ENCODE measurements around the gene GRK5. TPM values are rescaled to one million over a fixed set of nuclear protein-coding genes. Genes with fewer than 3 reads are reported as not detected.
A peak's percentile ranks its signal among the peaks of the same experiment; 100 is the strongest.

Gene GRK5
- total RNA-seq, 1 donor from 2014 or later: 25.3 TPM

- H3K27me3 Mint-ChIP-seq (ENCODE audit: insufficient read depth): no peaks in the 10 kb centered on the region
- DNase-seq (ENCODE audit: low spot score): no peak
- no peak overlapping the region for H3K4me3 Mint-ChIP-seq
- H3K4me1 Mint-ChIP-seq (ENCODE audit: low read depth): no peaks in the 10 kb centered on the region
- H3K36me3 Mint-ChIP-seq (ENCODE audit: low read depth): peaks cover 51% of the 10 kb centered on the region
- H3K9me3 Mint-ChIP-seq: peaks cover 44% of the 10 kb centered on the region
- intact Hi-C loops (cut with micrococcal nuclease): no loop called here
- no peak overlapping the region for H3K27ac Mint-ChIP-seq
Measured at GRCh38 chr10:119352807-119353206, 145.4 kb downstream of the GRK5 start.

GRCh38 chr10:119353421-119353820 is 146.1 kb downstream of the GRK5 start:
- H3K27ac Mint-ChIP-seq: no peak overlapping the region
- no peak for DNase-seq (ENCODE audit: low spot score)
- H3K4me3 Mint-ChIP-seq: no peak overlapping the region
- intact Hi-C loops (cut with micrococcal nuclease): no loop called here
- H3K36me3 Mint-ChIP-seq (ENCODE audit: low read depth): peaks cover 48% of the 10 kb centered on the region
- peaks cover 44% of the 10 kb centered on the region for H3K9me3 Mint-ChIP-seq
- no peaks in the 10 kb centered on the region for H3K27me3 Mint-ChIP-seq (ENCODE audit: insufficient read depth)
- peaks cover 2% of the 10 kb centered on the region for H3K4me1 Mint-ChIP-seq (ENCODE audit: low read depth)

GRCh38 chr10:119355930-119356329 is 148.6 kb downstream of the GRK5 start:
- Mint-ChIP-seq H3K27me3 (ENCODE audit: insufficient read depth) (no peaks in the 10 kb centered on the region), H3K4me1 (ENCODE audit: low read depth) (peaks cover 21% of the 10 kb centered on the region), H3K4me3 (no peak overlapping the region), H3K27ac (no peak overlapping the region), H3K36me3 (ENCODE audit: low read depth) (peaks cover 40% of the 10 kb centered on the region), H3K9me3 (peaks cover 43% of the 10 kb centered on the region)
- intact Hi-C loops (cut with micrococcal nuclease): no loop called here
- DNase-seq (ENCODE audit: low spot score): no peak

- H3K36me3 Mint-ChIP-seq (ENCODE audit: low read depth): peaks cover 33% of the 10 kb centered on the region
- no peaks in the 10 kb centered on the region for H3K27me3 Mint-ChIP-seq (ENCODE audit: insufficient read depth)
- no peak overlapping the region for H3K4me3 Mint-ChIP-seq
- peaks cover 28% of the 10 kb centered on the region for H3K9me3 Mint-ChIP-seq
- intact Hi-C loops (cut with micrococcal nuclease): no loop called here
- no peak for DNase-seq (ENCODE audit: low spot score)
- no peak overlapping the region for H3K27ac Mint-ChIP-seq
- H3K4me1 Mint-ChIP-seq (ENCODE audit: low read depth): peaks cover 27% of the 10 kb centered on the region
Measured at GRCh38 chr10:119357412-119358151, 150.2 kb downstream of the GRK5 start.

GRCh38 chr10:119358152-119358512 is 150.8 kb downstream of the GRK5 start:
- DNase-seq (ENCODE audit: low spot score): no peak
- no peak overlapping the region for H3K27ac Mint-ChIP-seq
- H3K9me3 Mint-ChIP-seq: peaks cover 22% of the 10 kb centered on the region
- H3K36me3 Mint-ChIP-seq (ENCODE audit: low read depth): peaks cover 29% of the 10 kb centered on the region
- no peaks in the 10 kb centered on the region for H3K27me3 Mint-ChIP-seq (ENCODE audit: insufficient read depth)
- H3K4me3 Mint-ChIP-seq: no peak overlapping the region
- intact Hi-C loops (cut with micrococcal nuclease): no loop called here
- H3K4me1 Mint-ChIP-seq (ENCODE audit: low read depth): peaks cover 27% of the 10 kb centered on the region

- no peak overlapping the region for H3K4me3 Mint-ChIP-seq
- H3K9me3 Mint-ChIP-seq: peaks cover 19% of the 10 kb centered on the region
- peaks cover 29% of the 10 kb centered on the region for H3K36me3 Mint-ChIP-seq (ENCODE audit: low read depth)
- intact Hi-C loops (cut with micrococcal nuclease): no loop called here
- H3K27me3 Mint-ChIP-seq (ENCODE audit: insufficient read depth): no peaks in the 10 kb centered on the region
- no peak for DNase-seq (ENCODE audit: low spot score)
- H3K4me1 Mint-ChIP-seq (ENCODE audit: low read depth): peaks cover 27% of the 10 kb centered on the region
- H3K27ac Mint-ChIP-seq: no peak overlapping the region
Measured at GRCh38 chr10:119358567-119358966, 151.2 kb downstream of the GRK5 start.

DNA sequence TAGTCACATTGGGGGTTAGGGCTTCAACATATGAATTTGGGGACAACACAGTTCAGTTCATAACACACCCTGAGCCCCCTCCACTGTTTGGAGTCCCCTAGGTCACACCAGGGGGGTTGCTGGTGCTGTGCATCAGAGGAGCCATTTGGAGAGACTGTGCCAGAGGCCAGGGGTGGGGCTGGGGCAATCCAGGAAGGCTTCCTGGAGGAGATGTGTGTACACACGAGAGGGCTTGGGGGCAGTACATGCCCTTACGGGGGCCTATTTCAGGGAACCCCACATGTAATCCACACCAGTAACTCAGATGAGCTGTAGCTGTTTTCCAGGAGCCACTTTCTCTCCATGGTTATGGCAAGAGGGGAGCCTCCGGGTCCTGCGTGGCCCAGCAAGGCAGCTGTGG is 151.7 kb downstream of the GRK5 start:
- Mint-ChIP-seq H3K27ac (no peak overlapping the region), H3K4me1 (ENCODE audit: low read depth) (peaks cover 27% of the 10 kb centered on the region), H3K36me3 (ENCODE audit: low read depth) (peaks cover 29% of the 10 kb centered on the region), H3K27me3 (ENCODE audit: insufficient read depth) (no peaks in the 10 kb centered on the region), H3K4me3 (no peak overlapping the region), H3K9me3 (peaks cover 19% of the 10 kb centered on the region)
- DNase-seq (ENCODE audit: low spot score): no peak
- intact Hi-C loops (cut with micrococcal nuclease): no loop called here

DNA sequence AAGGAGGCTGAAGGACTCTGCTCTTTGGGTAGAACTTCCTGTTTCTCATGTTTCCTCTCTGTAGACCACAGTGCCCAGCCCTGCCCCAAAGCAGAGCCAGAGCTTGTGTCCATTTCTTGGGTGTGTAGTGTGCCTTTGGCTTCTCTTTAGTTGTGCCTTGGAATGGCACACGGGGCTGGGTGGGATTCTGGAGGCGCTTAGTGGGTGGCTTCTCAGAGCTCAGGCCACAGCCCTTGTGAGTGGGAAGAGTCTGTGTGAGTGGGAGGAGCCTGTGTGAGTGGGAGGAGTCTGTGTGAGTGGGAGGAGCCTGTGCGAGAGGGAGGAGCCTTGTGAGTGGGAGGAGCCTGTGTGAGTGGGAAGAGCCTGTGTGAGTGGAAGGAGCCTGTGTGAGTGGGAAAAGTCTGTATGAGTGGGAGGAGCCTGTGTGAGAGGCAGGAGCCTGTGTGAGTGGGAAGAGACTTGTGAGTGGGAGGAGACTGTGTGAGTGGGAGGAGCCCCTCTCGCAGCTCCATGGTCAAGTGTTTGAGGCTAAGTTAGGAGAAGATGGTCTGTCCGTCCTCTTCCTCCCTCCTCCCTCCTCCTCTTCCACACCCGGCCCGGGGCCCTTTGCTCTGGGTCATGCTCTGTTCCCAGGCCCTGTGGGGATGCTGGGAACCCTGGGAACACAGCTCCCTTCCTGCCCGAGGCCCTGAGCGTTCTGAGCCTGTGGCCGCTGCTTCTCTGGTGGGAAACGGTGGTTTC is 153.0 kb downstream of the GRK5 start:
- intact Hi-C loops (cut with micrococcal nuclease): no loop called here
- Mint-ChIP-seq H3K4me1 (ENCODE audit: low read depth) (peaks cover 27% of the 10 kb centered on the region), H3K9me3 (peaks cover 19% of the 10 kb centered on the region), H3K4me3 (no peak overlapping the region), H3K27me3 (ENCODE audit: insufficient read depth) (no peaks in the 10 kb centered on the region), H3K27ac (peak overlapping the region; percentile 0), H3K36me3 (ENCODE audit: low read depth) (peaks cover 31% of the 10 kb centered on the region)
- DNase-seq (ENCODE audit: low spot score): peak; percentile 3

DNA sequence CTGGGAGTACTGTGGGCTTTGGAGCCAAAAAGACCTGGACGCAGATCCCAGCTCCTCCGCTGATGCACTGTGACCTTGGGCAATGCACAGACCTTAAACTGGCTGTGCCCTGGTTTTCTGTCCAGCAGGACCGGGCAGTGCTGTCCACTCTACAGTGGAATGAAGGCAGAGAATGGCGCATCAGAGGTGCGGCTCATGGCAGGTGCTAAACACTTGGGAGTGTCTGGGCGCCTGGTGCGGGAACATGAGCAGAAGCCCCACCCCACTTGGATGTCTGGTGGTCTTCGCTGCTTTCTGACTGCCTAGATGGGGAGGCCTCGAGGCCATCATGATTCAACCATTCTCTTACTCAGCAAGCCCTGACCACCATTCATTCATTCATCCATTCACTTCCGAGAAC is 153.7 kb downstream of the GRK5 start:
- no peak overlapping the region for H3K4me3 Mint-ChIP-seq
- peaks cover 13% of the 10 kb centered on the region for H3K9me3 Mint-ChIP-seq
- no peak overlapping the region for H3K27ac Mint-ChIP-seq
- DNase-seq (ENCODE audit: low spot score): no peak
- peaks cover 27% of the 10 kb centered on the region for H3K4me1 Mint-ChIP-seq (ENCODE audit: low read depth)
- H3K36me3 Mint-ChIP-seq (ENCODE audit: low read depth): peaks cover 29% of the 10 kb centered on the region
- no peaks in the 10 kb centered on the region for H3K27me3 Mint-ChIP-seq (ENCODE audit: insufficient read depth)
- intact Hi-C loops (cut with micrococcal nuclease): no loop called here

- Mint-ChIP-seq H3K4me3 (no peak overlapping the region), H3K36me3 (ENCODE audit: low read depth) (peaks cover 18% of the 10 kb centered on the region), H3K27ac (no peak overlapping the region), H3K4me1 (ENCODE audit: low read depth) (peaks cover 27% of the 10 kb centered on the region), H3K27me3 (ENCODE audit: insufficient read depth) (no peaks in the 10 kb centered on the region), H3K9me3 (peaks cover 3% of the 10 kb centered on the region)
- DNase-seq (ENCODE audit: low spot score): no peak
- intact Hi-C loops (cut with micrococcal nuclease): no loop called here
Measured at GRCh38 chr10:119362122-119362521, 154.8 kb downstream of the GRK5 start.

- Mint-ChIP-seq H3K27ac (no peak overlapping the region), H3K4me3 (no peak overlapping the region)
- intact Hi-C loops (cut with micrococcal nuclease): no loop called here
Measured at GRCh38 chr10:119364645-119365600, 157.6 kb downstream of the GRK5 start.

GRCh38 chr10:119365773-119366599 is 158.6 kb downstream of the GRK5 start:
- intact Hi-C loops (cut with micrococcal nuclease): no loop called here
- H3K27ac Mint-ChIP-seq: no peak overlapping the region

More at GRCh38 chr10:119364645-119365600, 157.6 kb downstream of the GRK5 start:
- peaks cover 19% of the 10 kb centered on the region for H3K4me1 Mint-ChIP-seq (ENCODE audit: low read depth)
- H3K36me3 Mint-ChIP-seq (ENCODE audit: low read depth): peaks cover 11% of the 10 kb centered on the region
- peaks cover 3% of the 10 kb centered on the region for H3K9me3 Mint-ChIP-seq
- no peaks in the 10 kb centered on the region for H3K27me3 Mint-ChIP-seq (ENCODE audit: insufficient read depth)
- no peak for DNase-seq (ENCODE audit: low spot score)

More at GRCh38 chr10:119365773-119366599, 158.6 kb downstream of the GRK5 start:
- Mint-ChIP-seq H3K36me3 (ENCODE audit: low read depth) (peaks cover 8% of the 10 kb centered on the region), H3K4me1 (ENCODE audit: low read depth) (peaks cover 18% of the 10 kb centered on the region), H3K9me3 (no peaks in the 10 kb centered on the region), H3K27me3 (ENCODE audit: insufficient read depth) (no peaks in the 10 kb centered on the region), H3K4me3 (no peak overlapping the region)
- DNase-seq (ENCODE audit: low spot score): no peak

All from activated T-helper 1 cell treated with anti-CD3 and anti-CD28 coated beads, Interleukin-12 subunit alpha, Interleukin-12 subunit beta, Interleukin-2, Interleukin-4 antibody, amounts not matched to agents 30 ng/mL and 10 ng/mL and 1 ng/mL, durations not matched to agents 14 hours and 24 hours and 36 hours (primary cell).